DND-41 (cell line): ENCODE data around the gene RPS29.

Experiments used
- ATAC-seq: fragments of 200-7000 bp; cut with Tn5 transposase; 3 replicates; pipeline ENCODE4 v1.9.1; 2021; ENCODE audit warnings: low read depth; ENCODE audit not compliant: insufficient read depth
- DNase-seq: peaks from one replicate; pipeline ENCODE4 v3.0.0-alpha.2; 2020
- H2AFZ ChIP-seq: 2 replicates; pipeline ENCODE4 v1.6.0; 2012; ENCODE audit warnings: low read depth, low read length
- H3K27ac ChIP-seq: 2 replicates; pipeline ENCODE4 v1.5.1; 2012; ENCODE audit warnings: low read length, inconsistent platforms
- H3K27me3 ChIP-seq: fragments of 200-600 bp; sonication (generic); 2 replicates; pipeline ENCODE4 v1.6.0; 2012; ENCODE audit warnings: low read length, mild to moderate bottlenecking, inconsistent platforms; ENCODE audit not compliant: insufficient read depth, poor library complexity
- H3K36me3 ChIP-seq: 2 replicates; pipeline ENCODE4 v1.5.1; 2012; ENCODE audit warnings: low read length, inconsistent platforms; ENCODE audit not compliant: insufficient read depth
- H3K4me1 ChIP-seq: 2 replicates; pipeline ENCODE4 v1.5.1; 2012; ENCODE audit warnings: mild to moderate bottlenecking, low read length; ENCODE audit not compliant: insufficient read depth
- H3K4me2 ChIP-seq: 2 replicates; pipeline ENCODE4 v1.6.0; 2012; ENCODE audit warnings: mild to moderate bottlenecking, moderate library complexity, low read length, inconsistent platforms; ENCODE audit not compliant: insufficient read depth
- H3K4me3 ChIP-seq, 2 experiments: fragments of 200-600 bp in 1 of 2; shearing (Covaris generic) in 1 of 2; 2 replicates each; pipeline ENCODE4 v1.5.1; 2012 to 2016; ENCODE audit warnings: inconsistent platforms in 2 of 2, low read length in 2 of 2, mild to moderate bottlenecking in 2 of 2, low read depth in 1 of 2, moderate library complexity in 1 of 2
- H3K79me2 ChIP-seq: 2 replicates; pipeline ENCODE4 v1.6.0; 2012; ENCODE audit warnings: low read length, inconsistent platforms; ENCODE audit not compliant: insufficient read depth
- H3K9ac ChIP-seq: 2 replicates; pipeline ENCODE4 v1.6.0; 2012; ENCODE audit warnings: low read depth, mild to moderate bottlenecking, inconsistent platforms, low read length, moderate library complexity
- H3K9me3 ChIP-seq: 2 replicates; pipeline ENCODE4 v1.5.1; 2012; ENCODE audit warnings: low read length, moderate library complexity, mild to moderate bottlenecking, inconsistent platforms; ENCODE audit not compliant: insufficient read depth, severe bottlenecking
- H4K20me1 ChIP-seq: 2 replicates; pipeline ENCODE4 v1.6.0; 2012; ENCODE audit warnings: low read length; ENCODE audit not compliant: insufficient read depth
- CTCF ChIP-seq: IDR thresholded peaks from 2 replicates; pipeline ENCODE4 v1.5.1; 2012; ENCODE audit warnings: borderline replicate concordance, low read length, moderate library complexity, mild to moderate bottlenecking; ENCODE audit not compliant: poor library complexity, severe bottlenecking; ENCODE audit errors: extremely low read depth
- EZH2 ChIP-seq: IDR thresholded peaks from 3 replicates; pipeline ENCODE4 v1.6.1; 2012; ENCODE audit warnings: borderline replicate concordance, low read depth, mild to moderate bottlenecking, moderate library complexity, low read length, inconsistent platforms; ENCODE audit not compliant: severe bottlenecking

RPS29 gene

GRCh38 chr14:49612671-49613070, 26.5 kb upstream of the RPS29 start:
- H4K20me1 ChIP-seq = peaks cover 17% of the 10 kb centered on the region
- peaks cover 77% of the 10 kb centered on the region for H3K36me3 ChIP-seq
- DNase-seq = no peak
- peaks cover 15% of the 10 kb centered on the region for H3K4me1 ChIP-seq
- H3K27ac ChIP-seq = no peak overlapping the region
- H3K4me3 ChIP-seq = no peak overlapping the region
- no peaks in the 10 kb centered on the region for H3K27me3 ChIP-seq
- H3K79me2 ChIP-seq = peaks cover 81% of the 10 kb centered on the region
- no peak overlapping the region for H3K9ac ChIP-seq
- TF ChIP-seq EZH2 = no peak
- no peak for TF ChIP-seq CTCF
- H2AFZ ChIP-seq = no peak overlapping the region
- ATAC-seq = no peak
- no peak overlapping the region for H3K4me2 ChIP-seq
- H3K9me3 ChIP-seq = no peaks in the 10 kb centered on the region

GRCh38 chr14:49612251-49612650, 26.1 kb upstream of the RPS29 start:
- Histone ChIP-seq H3K27ac (no peak overlapping the region), H3K9me3 (no peaks in the 10 kb centered on the region), H3K4me3 (no peak overlapping the region), H3K9ac (no peak overlapping the region), H4K20me1 (peaks cover 21% of the 10 kb centered on the region), H3K4me2 (no peak overlapping the region), H3K79me2 (peaks cover 81% of the 10 kb centered on the region), H3K27me3 (no peaks in the 10 kb centered on the region), H3K36me3 (peaks cover 77% of the 10 kb centered on the region), H3K4me1 (peaks cover 12% of the 10 kb centered on the region), H2AFZ (no peak overlapping the region)
- DNase-seq (no peak), ATAC-seq (no peak)
- TF ChIP-seq CTCF (no peak), EZH2 (no peak)

GRCh38 chr14:49607583-49607982, 21.4 kb upstream of the RPS29 start:
- no peak for DNase-seq
- Histone ChIP-seq H3K79me2 (peaks cover 97% of the 10 kb centered on the region), H3K36me3 (peaks cover 84% of the 10 kb centered on the region)

More at GRCh38 chr14:49607583-49607982, 21.4 kb upstream of the RPS29 start:
- H4K20me1 ChIP-seq = peaks cover 18% of the 10 kb centered on the region
- H3K4me2 ChIP-seq = no peak overlapping the region
- H3K9ac ChIP-seq = no peak overlapping the region
- no peak for ATAC-seq
- TF ChIP-seq EZH2 (no peak), CTCF (no peak)
- H3K27ac ChIP-seq = no peak overlapping the region
- H3K27me3 ChIP-seq = no peaks in the 10 kb centered on the region
- H3K9me3 ChIP-seq = no peaks in the 10 kb centered on the region
- H3K4me3 ChIP-seq = no peak overlapping the region
- no peak overlapping the region for H2AFZ ChIP-seq
- peaks cover 17% of the 10 kb centered on the region for H3K4me1 ChIP-seq
